Measurements from ENCODE around the gene ST6GAL1.
A peak's percentile ranks its signal among the peaks of the same experiment; 100 is the strongest.
"Not testable (repeated sequence)": the region's sequence is repeated elsewhere in the genome, so short reads cannot be mapped to it uniquely, and the experiment has no call there.

ST6GAL1 gene

DNA sequence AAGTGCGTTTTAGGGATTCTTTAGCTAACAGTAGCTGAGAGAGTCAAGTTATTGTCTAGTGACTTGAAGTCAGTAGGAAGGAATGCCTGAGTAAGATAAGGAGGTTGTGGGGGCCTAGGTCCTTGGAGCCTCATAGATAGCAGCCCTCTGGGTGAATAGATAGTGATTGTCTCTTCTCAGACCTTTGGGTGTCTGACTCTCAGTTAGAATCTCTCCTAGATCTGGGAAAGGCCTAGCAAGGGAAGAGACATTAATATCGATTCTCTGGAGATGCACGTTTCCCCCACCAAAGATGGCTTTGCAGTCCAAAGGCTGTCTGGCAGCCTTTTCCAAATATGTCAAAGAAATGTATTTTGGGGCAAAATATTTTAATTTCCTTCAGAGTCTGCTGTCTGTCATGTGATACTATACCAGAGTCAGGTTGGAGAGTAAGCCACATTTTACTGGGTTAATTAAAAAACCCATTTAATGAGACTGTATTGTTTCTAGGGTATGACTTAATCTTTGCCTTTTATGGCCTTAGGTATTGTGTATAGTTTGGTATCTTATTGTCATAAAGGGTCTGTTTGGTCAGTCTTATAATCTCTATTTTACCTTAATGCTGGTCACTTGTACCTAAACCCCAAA is 92.2 kb downstream of the ST6GAL1 start:
- no peak for DNase-seq
- TF ChIP-seq, protein P1, sequence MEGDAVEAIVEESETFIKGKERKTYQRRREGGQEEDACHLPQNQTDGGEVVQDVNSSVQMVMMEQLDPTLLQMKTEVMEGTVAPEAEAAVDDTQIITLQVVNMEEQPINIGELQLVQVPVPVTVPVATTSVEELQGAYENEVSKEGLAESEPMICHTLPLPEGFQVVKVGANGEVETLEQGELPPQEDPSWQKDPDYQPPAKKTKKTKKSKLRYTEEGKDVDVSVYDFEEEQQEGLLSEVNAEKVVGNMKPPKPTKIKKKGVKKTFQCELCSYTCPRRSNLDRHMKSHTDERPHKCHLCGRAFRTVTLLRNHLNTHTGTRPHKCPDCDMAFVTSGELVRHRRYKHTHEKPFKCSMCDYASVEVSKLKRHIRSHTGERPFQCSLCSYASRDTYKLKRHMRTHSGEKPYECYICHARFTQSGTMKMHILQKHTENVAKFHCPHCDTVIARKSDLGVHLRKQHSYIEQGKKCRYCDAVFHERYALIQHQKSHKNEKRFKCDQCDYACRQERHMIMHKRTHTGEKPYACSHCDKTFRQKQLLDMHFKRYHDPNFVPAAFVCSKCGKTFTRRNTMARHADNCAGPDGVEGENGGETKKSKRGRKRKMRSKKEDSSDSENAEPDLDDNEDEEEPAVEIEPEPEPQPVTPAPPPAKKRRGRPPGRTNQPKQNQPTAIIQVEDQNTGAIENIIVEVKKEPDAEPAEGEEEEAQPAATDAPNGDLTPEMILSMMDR (IDR thresholded peaks at IDR 0.05; ENCODE audit: low read depth, low read length) = no peak
- H3K4me3 ChIP-seq (ENCODE audit: low read depth, low read length) = no peak overlapping the region
- peaks cover 20% of the 10 kb centered on the region for H3K4me1 ChIP-seq
- H3K36me3 ChIP-seq = no peaks in the 10 kb centered on the region; the same call in 1 of the 2 replicates
- H3K9me3 ChIP-seq = peaks cover 3% of the 10 kb centered on the region; the same call in 1 of the 2 replicates
- H3K27me3 ChIP-seq = no peaks in the 10 kb centered on the region

GRCh38 chr3:187023340-187023739 is 93.0 kb downstream of the ST6GAL1 start:
- H3K4me3 ChIP-seq (ENCODE audit: low read depth, low read length) = not testable (repeated sequence)

DNA sequence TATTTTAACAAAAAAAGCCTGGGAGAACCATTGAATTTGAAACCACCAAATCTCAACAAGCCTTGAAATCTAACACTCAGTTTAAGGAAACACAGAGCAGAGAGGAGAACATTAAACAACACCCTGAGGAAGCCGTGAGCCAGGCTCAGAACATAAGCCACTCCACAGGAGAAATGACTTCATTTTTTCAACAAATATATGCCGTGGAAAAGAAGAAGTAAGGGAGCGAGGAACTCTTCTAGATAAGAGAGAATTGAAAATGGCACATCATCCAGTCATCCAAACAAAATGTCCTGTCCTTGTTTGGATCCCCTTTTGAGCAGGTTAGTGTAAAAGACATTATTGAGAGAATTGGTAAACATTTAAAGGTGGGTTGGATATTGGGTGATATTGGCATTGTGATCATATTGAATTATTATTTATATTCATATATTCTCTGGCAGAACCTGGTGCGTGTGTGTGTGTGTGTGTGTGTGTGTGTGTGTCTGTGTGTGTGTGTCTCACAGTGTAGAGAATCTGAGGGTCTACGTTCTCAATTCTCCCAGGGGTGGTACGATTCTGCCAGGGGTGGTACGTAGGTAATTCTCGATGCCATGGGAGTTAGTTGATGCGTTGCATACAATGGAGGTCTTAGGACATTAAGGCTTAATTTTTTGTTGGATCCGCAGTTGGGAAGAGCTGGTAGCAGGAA is 94.4 kb downstream of the ST6GAL1 start:
- TF ChIP-seq, protein P1 (IDR thresholded peaks at IDR 0.05; ENCODE audit: low read depth, low read length) = no peak
- peaks cover 20% of the 10 kb centered on the region for H3K4me1 ChIP-seq
- H3K4me3 ChIP-seq (ENCODE audit: low read depth, low read length) = no peak overlapping the region

More at GRCh38 chr3:187023340-187023739, 93.0 kb downstream of the ST6GAL1 start:
- not testable (repeated sequence) for H3K27me3 ChIP-seq, H3K9me3 ChIP-seq, DNase-seq, H3K36me3 ChIP-seq
- H3K4me1 ChIP-seq = peaks cover 20% of the 10 kb centered on the region

GRCh38 chr3:187025254-187025655 is 94.9 kb downstream of the ST6GAL1 start:
- TF ChIP-seq, protein P1 (IDR thresholded peaks at IDR 0.05; ENCODE audit: low read depth, low read length) = no peak
- DNase-seq = no peak
- no peaks in the 10 kb centered on the region for H3K27me3 ChIP-seq
- H3K9me3 ChIP-seq = peaks cover 3% of the 10 kb centered on the region; the same call in 1 of the 2 replicates
- no peak overlapping the region for H3K4me3 ChIP-seq (ENCODE audit: low read depth, low read length)
- peaks cover 20% of the 10 kb centered on the region for H3K4me1 ChIP-seq
- no peaks in the 10 kb centered on the region; the same call in 1 of the 2 replicates for H3K36me3 ChIP-seq

More for the DNA sequence above, 94.4 kb downstream of the ST6GAL1 start:
- no peaks in the 10 kb centered on the region for H3K27me3 ChIP-seq
- no peaks in the 10 kb centered on the region; the same call in 1 of the 2 replicates for H3K36me3 ChIP-seq
- H3K9me3 ChIP-seq = peaks cover 3% of the 10 kb centered on the region; the same call in 1 of the 2 replicates
- DNase-seq = no peak

DNA sequence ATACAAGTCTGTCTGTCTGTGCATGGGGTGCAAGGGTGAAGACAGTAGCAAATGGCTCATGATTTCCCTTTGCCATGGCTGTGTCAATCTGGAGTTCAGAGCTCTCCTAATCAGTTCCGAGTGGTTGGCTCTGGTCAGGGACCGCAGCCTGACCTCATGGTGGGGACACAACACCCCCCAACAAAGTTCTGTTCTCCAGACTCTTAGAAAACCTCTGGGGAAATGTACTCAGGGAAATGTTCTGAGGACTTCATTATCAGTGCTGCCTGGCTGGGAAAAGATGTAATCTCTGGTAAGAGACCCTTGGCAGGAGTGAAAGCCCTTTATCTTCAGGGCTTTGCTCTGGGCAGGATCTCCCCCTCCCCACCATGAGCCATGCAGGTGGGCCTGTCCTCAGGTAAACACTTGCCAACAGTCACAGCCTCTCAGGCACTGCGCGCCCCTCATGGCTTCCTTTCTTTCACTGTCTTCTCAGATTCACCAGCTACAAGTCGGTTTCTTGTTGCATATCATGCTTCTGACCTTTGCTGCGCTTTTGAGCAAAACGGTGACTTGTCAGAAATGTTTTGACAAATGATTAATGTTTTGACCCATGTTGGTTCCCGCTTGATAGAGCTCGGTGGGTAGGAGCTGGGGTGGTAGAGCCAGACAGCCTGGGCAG is 95.5 kb downstream of the ST6GAL1 start:
- Histone ChIP-seq H3K36me3 (no peaks in the 10 kb centered on the region; the same call in 1 of the 2 replicates), H3K4me1 (peaks cover 20% of the 10 kb centered on the region), H3K4me3 (ENCODE audit: low read depth, low read length) (no peak overlapping the region), H3K27me3 (no peaks in the 10 kb centered on the region), H3K9me3 (peaks cover 3% of the 10 kb centered on the region; the same call in 1 of the 2 replicates)
- TF ChIP-seq, protein P1 (IDR thresholded peaks at IDR 0.05; ENCODE audit: low read depth, low read length) = no peak
- peak; percentile 77 for DNase-seq

GRCh38 chr3:187026317-187026670 is 96.0 kb downstream of the ST6GAL1 start:
- TF ChIP-seq, protein P1 (IDR thresholded peaks at IDR 0.05; ENCODE audit: low read depth, low read length) = no peak
- H3K9me3 ChIP-seq = peaks cover 3% of the 10 kb centered on the region; the same call in 1 of the 2 replicates
- H3K36me3 ChIP-seq = no peaks in the 10 kb centered on the region; the same call in 1 of the 2 replicates
- no peaks in the 10 kb centered on the region for H3K27me3 ChIP-seq
- DNase-seq = no peak
- H3K4me1 ChIP-seq = peaks cover 20% of the 10 kb centered on the region
- no peak overlapping the region for H3K4me3 ChIP-seq (ENCODE audit: low read depth, low read length)

Measured in BE2C (cell line).